Activated CD4-positive, CD25-positive, alpha-beta regulatory T cell treated with anti-CD3 and anti-CD28 coated beads, Interleukin-2, amount 50 U/mL, for 72 hours (primary cell): ENCODE results near the gene PTGR3.

Source experiments
- DNase-seq: peaks from one replicate; pipeline ENCODE4 v3.0.0; 2021

The PTGR3 gene

GRCh38 chr18:75234901-75235300 is 26.0 kb upstream of the PTGR3 start:
- no peak for DNase-seq

- no peak for DNase-seq
Measured at GRCh38 chr18:75231053-75231406, 22.1 kb upstream of the PTGR3 start.

GRCh38 chr18:75230163-75231052 is 21.5 kb upstream of the PTGR3 start:
- DNase-seq, result no peak

GRCh38 chr18:75229437-75229836 is 20.5 kb upstream of the PTGR3 start:
- no peak for DNase-seq

- no peak for DNase-seq
Measured at GRCh38 chr18:75228967-75229366, 20.0 kb upstream of the PTGR3 start.

- no peak for DNase-seq
Measured at GRCh38 chr18:75227535-75228296, 18.8 kb upstream of the PTGR3 start.

- DNase-seq, result no peak
Measured at GRCh38 chr18:75226956-75227316, 18.0 kb upstream of the PTGR3 start.

- DNase-seq, result no peak
Measured at GRCh38 chr18:75226286-75226955, 17.5 kb upstream of the PTGR3 start.

- no peak for DNase-seq
Measured at GRCh38 chr18:75223687-75224347, 14.9 kb upstream of the PTGR3 start.

GRCh38 chr18:75222407-75222806 is 13.5 kb upstream of the PTGR3 start:
- DNase-seq, result no peak

- no peak for DNase-seq
Measured at GRCh38 chr18:75221897-75222296, 13.0 kb upstream of the PTGR3 start.

- no peak for DNase-seq
Measured at GRCh38 chr18:75221397-75221796, 12.5 kb upstream of the PTGR3 start.

- DNase-seq, result no peak
Measured at GRCh38 chr18:75220551-75221355, 11.8 kb upstream of the PTGR3 start.

- DNase-seq, result no peak
Measured at GRCh38 chr18:75219745-75220375, 10.9 kb upstream of the PTGR3 start.

GRCh38 chr18:75218065-75218923 is 9.4 kb upstream of the PTGR3 start:
- DNase-seq, result no peak

- DNase-seq, result no peak
Measured at GRCh38 chr18:75216911-75217689, 8.2 kb upstream of the PTGR3 start.

GRCh38 chr18:75216212-75216910 is 7.4 kb upstream of the PTGR3 start:
- DNase-seq, result no peak

GRCh38 chr18:75215663-75216062 is 6.7 kb upstream of the PTGR3 start:
- no peak for DNase-seq

GRCh38 chr18:75214766-75215510 is 6.0 kb upstream of the PTGR3 start:
- no peak for DNase-seq
